Lung (tissue), 12 donors: ENCODE data around the gene RTEL1. TPM values are rescaled to one million over a fixed set of nuclear protein-coding genes. Genes with fewer than 3 reads are reported as not detected.

Experiments
- ATAC-seq: fragments of 200-7000 bp; cut with Tn5 transposase; one replicate; pipeline ENCODE4 v1.9.1; 2020; ENCODE audit warnings: moderate number of reproducible peaks; ENCODE audit not compliant: insufficient read depth, low FRiP score
- DNase-seq, 3 donors: peaks; one replicate each; pipeline ENCODE4 v3.0.0-alpha.2; 2013 to 2017
- H3K27ac ChIP-seq, 2 donors: one replicate each; pipeline ENCODE4 v1.5.1; 2013; ENCODE audit warnings: mild to moderate bottlenecking in 2 of 2, moderate library complexity in 2 of 2, control low read depth in 1 of 2, inconsistent platforms in 1 of 2, low read depth in 1 of 2, low read length in 1 of 2
- H3K27me3 ChIP-seq, 3 donors: one replicate each; pipeline ENCODE4 v1.5.1; 2013; ENCODE audit warnings: low read length in 2 of 3; ENCODE audit not compliant: control insufficient read depth in 3 of 3, insufficient read depth in 3 of 3
- H3K36me3 ChIP-seq, 4 donors: one replicate each; pipeline ENCODE4 v1.5.1; 2013; ENCODE audit warnings: low read length in 4 of 4, mild to moderate bottlenecking in 1 of 4, moderate library complexity in 1 of 4; ENCODE audit not compliant: control insufficient read depth in 4 of 4, insufficient read depth in 4 of 4
- H3K4me1 ChIP-seq, 5 donors: one replicate each; pipeline ENCODE4 v1.5.1; 2013; ENCODE audit warnings: low read length in 5 of 5, mild to moderate bottlenecking in 2 of 5, moderate library complexity in 1 of 5; ENCODE audit not compliant: control insufficient read depth in 5 of 5, insufficient read depth in 5 of 5
- H3K4me3 ChIP-seq: one replicate; pipeline ENCODE4 v1.5.1; 2013; ENCODE audit warnings: mild to moderate bottlenecking, control low read depth, moderate library complexity
- H3K9ac ChIP-seq, 2 donors: one replicate each; pipeline ENCODE4 v1.5.1; 2013; ENCODE audit warnings: low read length in 2 of 2, control low read depth in 1 of 2; ENCODE audit not compliant: insufficient read depth in 1 of 2
- H3K9me3 ChIP-seq, 4 donors: one replicate each; pipeline ENCODE4 v1.5.1; 2013; ENCODE audit warnings: low read length in 3 of 4, mild to moderate bottlenecking in 1 of 4, moderate library complexity in 1 of 4; ENCODE audit not compliant: control insufficient read depth in 4 of 4, insufficient read depth in 3 of 4
- CTCF ChIP-seq: IDR thresholded peaks from 2 replicates; pipeline ENCODE4 v1.5.1; 2012; ENCODE audit warnings: mild to moderate bottlenecking; ENCODE audit errors: control extremely low read depth, extremely low read depth
- WGBS, 2 donors: extraction: QIAGEN DNeasy Blood & Tissue Kit; methylation state at CpG; one replicate each; pipeline ENCODE4 v1.1.7; 2013; 5-methylcytosine and 5-hydroxymethylcytosine counted together
- polyA plus RNA-seq, 2 donors: library from polyadenylated mRNA; stranded (reverse); fragments of 200-250 nt; gene quantifications; one replicate each; pipeline ENCODE4 v1.2.1, GENCODE V29; 2013
- total RNA-seq, 2 donors: library from RNA; depleted of rRNA in 1 of 2; stranded (reverse); fragments of >200 nt in 1 of 2; gene quantifications; one replicate each; pipeline ENCODE4 v1.2.1, GENCODE V29; 2014 to 2021
- donor health status: control.
- donor health status: control.
- donor health status: Bipolar disorder and iron deficiency.
- donor health status: healthy.
- donor health status: DM: yes; HTN: yes; CAD: no.

The RTEL1 gene
- total and polyA plus RNA-seq, 4 donors: 12.4 to 45.8 (median 17.7) TPM

- ATAC-seq: peak; percentile 66
- Histone ChIP-seq H3K9ac (no peak overlapping the region), H3K27ac (peak overlapping the region; percentile 81 to 83), H3K36me3 (peaks cover 0 to 27% (median 8%) of the 10 kb centered on the region in 4 donors), H3K9me3 (no peaks in the 10 kb centered on the region), H3K4me1 (peaks cover 0 to 33% (median 11%) of the 10 kb centered on the region in 5 donors), H3K27me3 (no peaks in the 10 kb centered on the region), H3K4me3 (peak overlapping the region; percentile 53)
- TF ChIP-seq CTCF: no peak
- peak; percentile 96 to 98 (median 96) for DNase-seq
- 5 to 8% methylated on average over 28 to 29 of the region's 29 CpGs for WGBS, 2 donors
Measured at GRCh38 chr20:63740627-63741353, 82.7 kb downstream of the RTEL1 start.

- Histone ChIP-seq H3K4me3 (no peak overlapping the region), H3K36me3 (peaks cover 0 to 27% (median 8%) of the 10 kb centered on the region in 4 donors), H3K27me3 (no peaks in the 10 kb centered on the region), H3K9me3 (no peaks in the 10 kb centered on the region), H3K9ac (no peak overlapping the region), H3K27ac (peak overlapping the region; percentile 81 to 83), H3K4me1 (peaks cover 0 to 33% (median 11%) of the 10 kb centered on the region in 5 donors)
- WGBS, 2 donors: 23 to 45% methylated on average over 6 of the region's 6 CpGs
- no peak for TF ChIP-seq CTCF
- no peak for ATAC-seq
- DNase-seq: no peak
Measured at GRCh38 chr20:63741354-63741675, 83.2 kb downstream of the RTEL1 start.

- H3K4me3 ChIP-seq: no peak overlapping the region
- 85 to 90% methylated on average over 28 to 30 of the region's 30 CpGs for WGBS, 2 donors
- no peak for ATAC-seq
- peak overlapping the region; percentile 81 to 83 for H3K27ac ChIP-seq
- H3K4me1 ChIP-seq: peaks cover 0 to 33% (median 11%) of the 10 kb centered on the region in 5 donors
- no peaks in the 10 kb centered on the region for H3K27me3 ChIP-seq
- H3K9ac ChIP-seq: no peak overlapping the region
- TF ChIP-seq CTCF: no peak
- no peaks in the 10 kb centered on the region for H3K9me3 ChIP-seq
- no peak for DNase-seq
- H3K36me3 ChIP-seq: peaks cover 0 to 28% (median 8%) of the 10 kb centered on the region in 4 donors
Measured at GRCh38 chr20:63741676-63742380, 83.7 kb downstream of the RTEL1 start.
